ENCODE data around the gene PCTP.
A peak's percentile ranks its signal among the peaks of the same experiment; 100 is the strongest.

The PCTP gene

DNA sequence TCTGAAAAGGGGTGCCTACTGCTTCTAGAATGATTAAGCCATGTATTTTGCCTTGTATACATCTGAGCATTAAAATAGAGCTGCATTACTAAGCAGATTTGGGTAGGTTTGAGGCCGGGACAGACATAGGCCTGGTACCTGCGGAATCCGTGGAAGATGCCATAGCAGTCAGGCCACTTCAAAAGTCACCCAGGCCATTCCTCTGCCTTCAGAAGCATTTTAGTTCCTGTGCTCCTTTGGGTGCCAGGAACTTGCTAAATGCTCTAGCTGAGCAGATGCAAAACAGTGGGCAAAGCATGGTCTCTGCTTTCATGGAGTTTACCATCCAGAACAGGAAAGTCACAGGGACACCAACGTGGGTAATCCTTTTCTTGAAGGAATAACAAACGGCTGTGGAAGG lies 22.5 kb upstream of the PCTP start:
- DNase-seq, result no peak

DNA sequence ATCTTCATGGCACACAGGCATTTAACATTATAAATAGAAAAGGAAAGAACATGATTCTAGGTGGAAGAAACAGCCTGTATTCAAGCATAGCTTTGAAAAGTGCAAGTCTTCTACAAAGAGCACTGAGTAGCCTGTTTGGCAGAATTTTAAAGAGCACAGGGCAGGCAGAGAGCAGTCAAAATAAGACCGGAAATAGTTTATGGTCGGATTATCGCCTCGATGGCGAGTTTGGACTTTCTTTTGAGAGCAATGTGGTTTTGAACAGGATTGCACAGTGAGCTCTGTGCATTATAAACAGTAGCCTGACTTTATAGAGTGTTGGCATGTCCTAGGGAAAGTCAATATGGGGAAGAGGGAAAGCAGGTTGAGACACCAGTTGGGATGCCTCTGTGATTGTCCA lies 22.0 kb upstream of the PCTP start:
- no peak for DNase-seq

DNA sequence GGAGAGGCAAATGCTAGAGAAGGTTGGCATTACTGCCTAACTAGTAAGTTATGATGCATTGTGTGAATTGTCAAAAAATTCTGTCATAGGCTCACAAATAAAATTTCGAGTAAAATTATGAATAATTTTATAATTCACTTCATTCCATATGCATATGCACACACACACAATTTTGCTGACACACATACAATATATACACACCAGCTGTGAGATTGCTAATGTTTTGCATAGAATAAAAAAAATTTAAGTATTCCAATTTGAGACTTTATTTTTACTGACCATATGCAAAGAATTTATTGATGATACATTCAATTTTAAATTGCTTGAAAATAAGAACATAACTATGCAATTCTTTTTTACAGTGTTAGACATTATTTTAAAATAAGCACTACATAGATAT lies 21.4 kb upstream of the PCTP start:
- no peak for DNase-seq

DNA sequence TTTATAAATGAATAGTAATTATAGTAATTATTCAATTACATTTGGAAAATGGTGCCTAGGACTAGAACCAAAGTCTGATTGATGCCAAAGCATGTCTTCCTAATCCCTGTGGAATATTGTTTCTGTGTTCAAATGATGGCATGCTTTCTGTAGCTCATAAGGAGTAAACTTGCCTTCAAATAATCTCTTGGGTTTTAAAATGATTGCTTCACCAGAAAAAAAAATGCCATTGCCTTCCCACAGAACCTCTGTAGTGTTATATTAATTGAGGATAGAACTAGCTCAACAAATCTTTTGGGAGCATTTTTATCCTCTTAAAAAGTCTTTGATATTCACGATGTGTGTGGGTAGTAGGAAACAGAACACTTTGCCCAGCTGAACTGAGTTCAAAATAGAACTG lies 20.5 kb upstream of the PCTP start:
- no peak for DNase-seq

DNA sequence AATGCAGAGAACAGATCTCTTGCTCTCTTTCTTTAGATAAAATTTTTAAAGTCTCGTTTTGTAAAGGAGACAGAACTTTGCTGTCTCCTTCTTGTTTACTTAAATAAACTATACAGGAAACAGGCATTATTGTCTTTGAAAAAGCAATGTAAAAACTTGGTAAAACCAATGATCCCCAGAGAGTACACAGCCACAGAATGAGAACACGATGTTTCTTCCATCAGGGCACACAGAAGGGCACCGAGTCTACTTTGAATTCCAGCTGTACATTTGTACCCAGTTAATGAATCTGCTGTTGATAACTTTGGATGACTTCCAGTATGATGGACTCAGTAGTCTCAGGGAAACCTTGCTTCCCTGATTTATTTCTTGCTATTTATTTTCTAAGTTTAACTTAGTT lies 20.0 kb upstream of the PCTP start:
- DNase-seq, result no peak

DNA sequence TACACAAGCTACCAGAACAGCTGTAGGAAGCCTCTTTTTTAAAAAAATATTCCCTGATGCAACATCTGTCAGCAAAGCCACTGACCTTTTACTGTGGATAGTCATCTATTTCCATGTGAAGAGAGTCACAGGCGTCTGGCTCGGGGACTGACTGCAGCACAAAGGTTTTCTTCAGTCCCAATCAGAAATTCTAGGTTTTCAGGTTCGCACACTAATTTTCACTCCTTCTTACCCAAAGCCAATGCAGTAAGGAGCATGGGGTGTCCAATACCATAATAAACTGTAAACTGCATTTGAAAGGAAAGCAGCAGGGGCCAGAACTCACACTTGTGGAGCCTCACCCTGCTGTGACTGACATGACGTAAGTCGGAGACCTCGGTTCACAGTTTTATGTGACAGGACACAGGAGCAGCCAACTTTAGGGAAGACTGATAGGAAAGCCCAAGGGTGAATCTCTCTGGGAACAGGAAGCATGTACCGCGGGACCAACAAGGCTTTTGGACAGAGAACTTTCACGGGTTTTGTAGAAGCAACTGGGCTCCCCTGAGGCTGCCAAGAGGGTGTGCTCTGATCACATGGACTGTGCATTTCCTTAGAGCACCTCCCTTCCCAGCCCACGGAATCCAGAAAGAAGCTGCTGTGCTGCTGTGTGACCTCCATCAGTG lies 19.1 kb upstream of the PCTP start:
- peak; percentile 12 for DNase-seq

DNA sequence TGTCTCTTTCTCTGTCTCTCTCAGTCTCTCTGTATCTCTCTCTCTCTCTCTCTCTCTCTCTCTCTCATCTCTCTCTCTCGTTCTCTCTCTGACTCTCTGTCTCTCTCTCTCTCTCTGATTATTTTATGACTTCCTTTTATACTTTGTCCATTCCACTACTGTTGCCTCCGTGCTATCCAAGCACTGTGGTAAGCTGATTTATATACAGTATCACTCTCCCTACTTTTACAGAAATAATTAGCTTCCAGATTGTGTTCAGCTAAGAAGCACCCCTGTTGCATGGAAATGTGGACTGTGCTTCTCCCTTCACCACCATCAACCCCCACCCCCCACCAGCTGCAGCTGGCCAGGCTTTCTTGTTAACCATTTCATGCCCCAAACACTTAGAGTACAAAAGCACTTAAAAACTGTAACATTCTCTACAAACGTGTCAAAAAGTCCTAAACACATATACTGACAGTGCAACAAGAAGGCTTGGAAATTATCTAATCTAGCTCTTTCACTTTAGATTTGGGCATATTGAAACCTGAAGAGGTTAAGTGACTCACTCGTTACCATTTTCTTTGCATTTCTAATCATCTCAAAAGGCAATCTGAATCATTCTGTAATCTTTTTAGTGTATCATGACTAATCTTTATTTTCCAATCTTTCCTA lies 16.6 kb upstream of the PCTP start:
- DNase-seq, result peak; percentile 61

DNA sequence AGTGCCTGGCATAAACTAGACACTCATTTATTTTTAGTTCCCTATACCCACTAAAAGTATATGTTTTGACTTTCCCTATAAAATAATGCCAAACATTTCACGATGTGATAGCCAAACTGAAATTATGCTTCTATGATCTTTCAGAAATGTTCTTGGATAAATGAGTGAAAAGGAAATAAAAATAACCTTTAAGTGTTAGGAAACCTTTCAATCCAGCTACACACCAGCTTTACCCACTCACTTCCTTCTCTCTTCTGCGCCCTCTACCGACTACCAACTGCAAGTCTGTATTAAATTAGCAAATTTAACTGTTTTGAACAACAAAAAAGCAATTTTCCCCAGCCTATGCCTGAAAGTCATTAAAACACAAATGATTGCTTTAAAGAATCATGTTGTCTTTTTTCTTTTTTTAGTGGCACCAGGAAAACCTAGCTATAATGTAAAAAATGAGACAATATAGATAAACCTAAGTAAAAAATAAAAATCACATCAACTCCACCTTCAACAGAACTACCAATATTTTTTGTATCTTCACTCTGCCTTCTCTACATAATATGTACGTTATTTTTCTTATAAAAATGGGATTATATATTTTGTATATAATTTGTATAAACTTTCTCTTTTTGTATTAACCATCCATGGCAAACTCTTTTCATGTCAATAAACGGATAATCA lies 15.0 kb upstream of the PCTP start:
- DNase-seq, result peak; percentile 57

DNA sequence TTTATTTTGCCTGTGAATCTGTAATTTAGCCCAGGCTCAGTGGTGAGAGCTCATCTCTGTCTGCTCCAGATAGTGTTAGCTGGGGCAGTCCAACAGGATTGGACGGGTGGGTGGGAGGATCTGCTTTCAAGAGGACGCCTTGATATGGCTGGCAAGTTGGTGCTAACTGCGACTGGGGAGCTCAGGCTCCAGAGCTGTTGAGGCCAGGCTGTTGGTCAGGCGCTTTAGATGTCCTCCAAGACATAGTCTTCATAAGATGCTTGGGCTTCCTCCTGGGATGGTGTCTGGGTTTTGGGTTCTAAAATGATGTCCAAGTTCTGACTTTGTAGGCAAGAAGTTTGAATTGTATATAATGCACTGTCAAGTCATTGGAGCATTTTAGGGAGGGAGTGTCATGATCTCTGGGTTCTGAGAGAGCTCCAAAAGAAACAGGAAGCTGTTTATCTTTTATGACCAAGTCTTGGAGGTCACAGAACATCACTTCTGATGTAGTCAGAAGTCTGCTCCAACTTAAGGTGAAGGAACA lies 12.8 kb upstream of the PCTP start:
- DNase-seq, result no peak

DNA sequence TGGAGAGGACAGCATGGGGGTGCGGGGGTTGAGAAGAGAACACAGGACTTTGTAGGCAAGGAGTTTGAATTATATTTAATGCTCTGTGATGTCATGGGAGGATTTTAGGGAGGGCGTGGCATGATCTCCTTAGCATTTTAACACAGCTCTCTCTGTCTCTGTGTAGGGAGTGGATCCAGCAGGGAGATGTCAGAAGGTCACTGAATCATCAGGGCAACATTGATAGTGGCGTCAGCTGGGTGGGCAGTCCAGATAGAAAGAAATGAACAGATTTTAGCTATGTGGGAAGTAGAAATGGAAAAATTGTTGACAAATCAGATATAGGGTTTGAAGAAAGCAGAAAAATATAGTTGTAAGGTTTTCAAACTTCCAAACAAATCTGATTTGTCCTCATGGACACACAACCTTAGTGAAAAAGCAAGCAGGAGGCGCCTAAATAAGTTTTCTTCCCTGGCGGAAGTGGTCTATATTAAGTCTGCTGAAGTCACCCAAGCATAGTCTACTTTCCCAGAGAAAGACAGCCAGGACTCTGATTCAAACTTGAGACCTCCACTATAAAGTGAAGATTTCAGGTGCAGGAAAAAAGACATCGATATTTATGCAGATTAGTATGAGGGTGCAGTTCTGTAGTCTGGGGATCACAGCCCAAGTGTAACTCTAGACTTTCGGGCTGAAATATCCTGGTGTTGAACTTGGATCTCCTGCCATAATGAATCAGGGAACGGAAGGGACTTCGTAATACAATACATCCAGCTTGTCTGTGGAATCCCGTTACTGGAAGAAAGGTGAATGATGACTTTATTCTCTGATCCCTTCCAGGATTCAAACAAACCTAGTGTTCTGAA lies 10.1 kb upstream of the PCTP start:
- no peak for DNase-seq

DNA sequence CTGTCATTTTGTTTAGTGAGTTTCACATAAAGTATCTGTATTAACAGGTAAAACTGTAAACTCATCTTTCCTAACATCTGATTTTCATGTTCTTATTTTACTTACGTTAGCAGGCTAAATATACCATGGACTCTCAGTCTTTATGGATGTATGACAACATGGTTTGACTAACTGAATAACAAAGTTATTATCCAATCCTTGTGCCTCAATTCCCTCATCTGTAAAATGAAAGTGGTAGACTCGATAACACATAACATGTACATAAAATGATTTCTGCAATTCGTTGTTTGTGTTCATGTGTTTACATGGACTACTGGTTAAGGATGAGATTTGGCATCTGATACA lies 9.5 kb upstream of the PCTP start:
- no peak for DNase-seq

DNA sequence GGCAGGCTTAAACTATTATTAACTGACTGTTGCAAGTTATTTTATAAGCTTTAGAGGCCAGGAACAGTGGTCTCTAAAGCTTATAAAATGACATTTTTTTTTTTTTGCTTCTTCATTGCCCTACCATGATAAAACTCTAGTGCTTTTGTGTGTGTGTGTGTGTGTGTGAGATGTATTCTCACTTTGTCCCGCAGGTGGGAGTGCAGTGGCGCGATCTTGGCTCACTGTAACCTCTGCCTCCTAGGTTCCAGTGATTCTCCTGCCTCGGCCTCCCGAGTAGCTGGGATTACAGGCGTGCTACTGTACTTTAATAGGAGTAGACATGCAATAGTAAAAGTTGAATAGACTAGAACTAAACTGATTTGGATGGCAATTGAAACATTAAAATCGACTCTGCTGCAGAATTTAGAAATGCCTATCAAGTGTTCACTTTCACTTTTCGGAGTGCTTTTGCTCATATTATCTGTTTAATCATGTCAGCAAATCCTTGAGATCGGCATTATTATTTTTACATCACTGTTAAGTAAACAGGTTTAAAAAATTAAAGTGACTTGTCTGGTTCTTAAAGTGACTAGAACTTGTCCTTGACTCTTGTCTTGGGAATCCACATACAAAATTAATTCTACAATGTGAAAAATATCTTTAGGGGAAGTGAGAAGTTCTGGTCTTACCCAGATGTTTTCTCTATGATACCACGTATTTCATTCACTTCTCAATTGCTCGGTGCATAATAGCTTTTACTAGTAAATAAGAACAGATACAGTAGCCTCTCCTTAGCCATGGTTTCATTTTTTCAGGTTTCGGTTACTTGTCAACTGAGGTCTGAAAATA lies 8.4 kb upstream of the PCTP start:
- no peak for DNase-seq

DNA sequence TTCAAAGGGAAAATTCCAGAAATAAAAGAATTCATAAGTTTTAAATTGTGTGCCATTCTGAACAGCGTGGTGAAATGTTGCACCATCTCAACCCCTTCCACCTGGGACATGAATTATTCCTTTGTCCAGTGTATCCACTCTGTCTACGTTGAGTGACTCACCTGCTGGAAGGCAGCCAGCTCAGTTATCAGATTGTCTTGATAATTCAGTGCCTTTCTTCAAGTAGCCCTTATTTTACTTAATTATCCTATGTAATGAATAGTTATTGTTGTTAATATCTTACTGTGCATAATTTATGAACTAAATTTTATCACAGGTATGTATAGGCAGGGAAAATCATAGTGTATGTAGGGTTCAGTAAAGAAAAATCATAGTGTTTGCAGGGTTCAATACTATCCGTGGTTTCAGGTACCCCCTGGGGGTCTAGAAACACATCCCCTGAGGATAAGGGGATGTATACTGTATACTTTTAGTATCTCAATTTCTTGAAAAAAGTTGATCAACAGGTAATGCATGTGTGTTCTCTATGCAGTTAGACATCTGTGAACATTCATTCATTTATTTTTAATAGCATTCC lies 7.7 kb upstream of the PCTP start:
- DNase-seq, result peak; percentile 36

DNA sequence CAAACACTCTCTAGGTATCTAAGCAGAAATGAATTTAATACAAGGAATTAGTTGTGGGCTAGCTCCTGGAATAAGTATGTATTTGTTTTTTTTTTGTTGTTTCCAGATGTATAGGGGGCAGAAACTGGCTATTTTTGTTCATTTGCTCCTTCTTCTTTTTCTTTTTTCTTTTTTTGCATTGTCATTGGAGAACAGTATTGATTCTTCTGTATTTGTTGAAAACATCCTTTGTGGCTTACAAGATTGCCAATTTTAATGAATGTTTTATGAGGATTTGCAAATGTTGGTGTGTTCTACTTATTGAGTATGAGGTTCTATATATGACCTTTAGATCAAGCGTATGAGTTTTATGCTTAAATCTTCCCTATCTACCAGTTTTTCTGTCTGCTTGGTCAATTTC lies 5.6 kb upstream of the PCTP start:
- no peak for DNase-seq

DNA sequence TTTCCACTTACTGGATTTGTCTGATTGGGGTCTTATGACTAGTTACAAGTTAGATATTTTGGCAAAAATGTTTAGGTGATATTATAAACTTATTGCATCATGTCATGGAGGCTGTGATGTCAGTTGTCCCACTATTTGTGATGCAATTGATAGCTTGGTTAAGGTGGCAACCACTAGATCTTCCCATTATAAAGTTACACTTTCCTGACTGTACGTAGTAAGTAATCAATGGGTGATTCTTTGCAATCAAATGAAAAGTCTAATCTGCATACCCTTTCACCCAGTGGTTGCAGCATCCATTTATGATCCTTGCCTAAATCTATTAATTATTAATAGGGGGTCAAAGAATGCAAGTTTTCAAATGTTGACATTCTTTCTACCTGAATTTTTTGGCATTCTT lies 4.4 kb upstream of the PCTP start:
- DNase-seq, result no peak

DNA sequence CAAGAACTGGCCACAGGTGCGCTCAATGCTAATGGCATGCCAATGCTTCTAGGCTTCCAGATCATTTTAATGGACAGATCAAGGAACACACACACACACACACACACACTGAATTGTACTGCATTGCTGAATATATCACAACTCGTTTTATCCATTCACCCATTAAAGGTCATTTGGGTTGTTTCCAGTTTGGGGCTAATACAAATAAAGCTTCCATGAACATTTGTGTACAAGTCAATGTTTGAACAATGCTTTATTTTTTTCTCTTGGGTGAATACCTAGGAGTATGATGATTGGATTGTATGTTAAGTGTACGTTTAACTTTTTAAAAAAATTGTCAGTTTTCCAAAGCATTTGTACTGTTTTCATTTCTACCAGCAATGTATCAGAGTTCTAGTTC lies 3.6 kb upstream of the PCTP start:
- DNase-seq, result no peak

DNA sequence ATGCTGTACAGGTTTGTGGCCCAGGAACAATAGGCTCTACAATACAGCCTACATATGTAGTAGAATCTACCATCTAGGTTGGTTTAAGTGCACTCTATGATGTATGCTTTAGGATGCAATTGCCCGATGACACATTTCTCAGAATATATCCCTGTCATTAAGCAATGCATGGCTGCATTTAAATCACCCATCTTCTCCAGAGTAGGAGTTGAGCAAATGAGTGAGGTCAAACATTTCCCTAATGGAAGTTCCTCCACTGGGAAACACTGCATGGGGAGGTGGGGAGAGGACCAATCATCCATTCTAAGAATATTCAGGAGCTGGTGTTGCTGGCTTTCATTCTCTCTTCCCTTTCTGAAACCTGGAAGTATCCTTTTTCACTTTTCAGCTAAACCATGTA lies 2.0 kb upstream of the PCTP start:
- no peak for DNase-seq

DNA sequence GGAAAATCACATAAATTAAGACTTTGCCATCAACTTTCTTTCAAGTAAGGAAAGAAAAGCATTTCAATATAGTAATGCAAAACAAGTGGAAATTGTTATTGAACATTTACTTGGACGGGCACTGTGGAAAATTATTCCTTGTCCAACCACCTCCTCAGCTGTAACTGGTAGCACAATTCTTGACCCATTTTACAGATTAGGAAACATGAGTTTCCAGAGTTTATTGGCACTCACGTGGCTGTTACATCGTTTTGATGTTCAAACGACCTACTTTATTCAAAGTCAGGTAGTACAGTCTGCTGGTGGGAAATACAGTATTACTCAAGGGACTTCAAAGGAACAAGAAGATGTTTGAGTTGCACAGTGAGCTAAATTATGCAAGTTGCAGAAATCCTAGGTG lies 866 bp upstream of the PCTP start:
- no peak for DNase-seq

DNA sequence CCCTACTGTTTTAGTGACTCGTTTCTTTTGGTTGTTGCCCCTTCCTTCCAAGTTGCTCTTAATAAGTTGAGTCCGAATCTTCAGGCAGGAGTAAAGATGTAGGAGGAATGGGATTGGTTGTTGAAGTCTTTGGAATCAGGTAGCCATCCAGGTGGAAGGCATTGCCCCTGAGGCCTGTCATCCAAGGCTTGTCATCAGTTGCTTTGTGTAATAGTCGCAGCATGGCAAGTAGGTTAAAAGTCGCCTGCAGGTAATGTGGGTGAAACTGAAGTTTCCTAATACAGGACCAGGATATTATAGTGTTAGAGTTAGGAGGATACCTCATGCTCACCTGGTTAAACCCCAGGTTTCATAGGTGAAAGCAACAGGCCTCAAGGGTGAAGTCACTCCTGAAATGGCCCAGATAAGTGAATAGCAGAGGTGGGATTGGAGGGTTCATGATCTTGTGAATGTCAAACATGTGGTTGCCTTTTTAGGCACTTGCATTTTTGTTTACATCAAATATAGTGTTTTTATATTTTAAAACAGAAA lies 934 bp downstream of the PCTP start:
- no peak for DNase-seq

DNA sequence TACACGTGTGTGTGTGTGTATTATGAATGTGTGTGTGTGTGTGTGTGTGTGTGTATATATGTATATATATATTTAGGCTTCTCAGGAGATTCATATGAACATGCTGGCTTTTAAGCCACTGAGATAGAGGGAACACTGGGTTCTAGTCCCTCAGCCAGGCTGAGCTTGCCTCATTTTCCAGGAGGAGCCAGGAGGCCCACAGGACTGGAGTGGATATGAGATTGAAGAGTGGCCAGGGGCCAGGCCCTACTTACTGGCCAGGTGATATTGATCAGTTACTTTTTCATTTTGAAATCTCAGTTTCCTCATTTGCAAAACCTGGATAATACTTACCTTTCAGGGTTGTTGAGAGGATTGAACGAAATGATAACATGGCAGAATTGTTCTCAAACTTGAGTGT lies 5.8 kb downstream of the PCTP start:
- no peak for DNase-seq

DNA sequence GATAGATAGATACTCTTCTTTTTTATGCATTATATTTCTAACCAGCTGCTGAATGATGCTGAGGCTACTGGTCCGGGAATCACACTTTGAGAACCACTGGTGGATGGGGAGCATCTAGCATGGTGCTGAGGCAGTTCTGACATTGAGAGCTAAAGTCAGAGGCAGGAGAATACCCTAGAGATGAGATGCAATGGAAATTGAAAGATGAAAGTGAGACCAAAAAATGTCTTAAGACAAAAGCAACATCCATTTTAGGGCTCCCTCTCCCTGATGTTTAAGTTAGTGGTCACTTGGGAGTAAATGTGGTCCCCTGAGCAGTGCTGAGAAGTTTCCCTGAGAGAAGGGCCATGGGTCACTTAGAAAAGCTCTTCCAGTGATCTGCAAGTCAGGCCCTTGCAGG lies 6.8 kb downstream of the PCTP start:
- no peak for DNase-seq

DNA sequence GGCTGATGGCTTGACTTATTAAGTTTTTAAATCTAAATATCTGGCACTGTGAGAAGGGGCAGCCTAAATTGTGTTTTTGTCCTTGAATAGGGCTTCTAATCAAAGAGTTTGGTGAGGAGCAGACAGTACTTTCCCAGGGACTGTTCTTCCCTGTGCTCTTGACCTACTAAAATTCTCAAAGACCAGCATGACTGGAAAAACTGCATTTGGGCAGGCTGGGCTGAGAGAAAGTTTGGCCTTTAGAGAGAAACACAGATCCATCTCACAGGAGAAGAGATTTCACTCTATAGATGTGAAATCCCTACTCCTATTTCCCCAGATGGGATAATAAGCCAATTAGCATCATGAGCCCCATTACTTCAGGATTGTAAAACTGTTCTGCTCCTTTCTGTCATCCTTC lies 7.3 kb downstream of the PCTP start:
- no peak for DNase-seq

Data from fibroblast of skin of right biceps (primary cell).